Common myeloid progenitor, CD34-positive (primary cell): Measurements from ENCODE around the gene FGF18.
"Not testable (repeated sequence)": the region's sequence is repeated elsewhere in the genome, so short reads cannot be mapped to it uniquely, and the experiment has no call there.

Source experiments
- CTCF ChIA-PET: fragments of 350-600 bp; sonication (Branson Sonifier 250); formaldehyde crosslinking; loops from one replicate; lab custom pipeline; 2021; ENCODE audit warnings: antibody characterized with exemption; lab: Charles Lee
- POLR2A ChIA-PET: fragments of 350-600 bp; sonication (Branson Sonifier 250); formaldehyde crosslinking; loops from one replicate; lab custom pipeline; 2021; ENCODE audit warnings: antibody characterized with exemption; lab: Charles Lee
- DNase-seq, 3 donors: peaks; one replicate each; pipeline versions ENCODE4 v3.0.0 to v3.0.0-alpha.2; 2013
- H3K27ac ChIP-seq, 2 experiments: 1 replicate in 1 of 2; 2 replicates in 1 of 2; pipeline ENCODE4 v1.7.0; 2013; ENCODE audit warnings: inconsistent platforms in 2 of 2, low read length in 2 of 2, mild to moderate bottlenecking in 2 of 2, low read depth in 1 of 2, moderate library complexity in 1 of 2; ENCODE audit not compliant: severe bottlenecking in 2 of 2, insufficient read depth in 1 of 2, poor library complexity in 1 of 2
- H3K27me3 ChIP-seq, 5 experiments: replicated peaks in 2 of 5; 1 replicate in 3 of 5; 2 replicates in 2 of 5; pipeline versions ENCODE4 v1.6.1 to v1.7.0; 2013; ENCODE audit warnings: low read length in 4 of 5, mild to moderate bottlenecking in 2 of 5, moderate library complexity in 2 of 5, inconsistent platforms in 1 of 5; ENCODE audit not compliant: insufficient read depth in 5 of 5, control insufficient read depth in 4 of 5
- H3K36me3 ChIP-seq, 4 experiments: 1 replicate in 2 of 4; 2 replicates in 2 of 4; pipeline versions ENCODE4 v1.6.1 to v1.7.0; 2013; ENCODE audit warnings: low read length in 3 of 4, control low read depth in 1 of 4, mild to moderate bottlenecking in 1 of 4; ENCODE audit not compliant: control insufficient read depth in 4 of 4, insufficient read depth in 4 of 4
- H3K4me1 ChIP-seq, 4 experiments: 1 replicate in 3 of 4; 2 replicates in 1 of 4; pipeline versions ENCODE4 v1.6.1 to v1.7.1; 2013; ENCODE audit warnings: low read length in 3 of 4, mild to moderate bottlenecking in 3 of 4, control low read depth in 1 of 4, inconsistent platforms in 1 of 4, moderate library complexity in 1 of 4; ENCODE audit not compliant: control insufficient read depth in 4 of 4, insufficient read depth in 4 of 4; ENCODE audit errors: control extremely low read depth in 1 of 4
- H3K4me3 ChIP-seq, 7 experiments: 1 replicate in 4 of 7; 2 replicates in 3 of 7; pipeline versions ENCODE4 v1.5.1 to v1.7.0; 2013; ENCODE audit warnings: mild to moderate bottlenecking in 7 of 7, low read length in 6 of 7, moderate library complexity in 6 of 7, inconsistent platforms in 2 of 7, low read depth in 2 of 7, control low read depth in 1 of 7; ENCODE audit not compliant: insufficient read depth in 4 of 7, control insufficient read depth in 1 of 7; ENCODE audit errors: extremely low read depth in 1 of 7
- H3K9me3 ChIP-seq, 5 experiments: 1 replicate in 4 of 5; 2 replicates in 1 of 5; pipeline versions ENCODE4 v1.6.1 to v1.7.1; 2013; ENCODE audit warnings: low read length in 4 of 5, mild to moderate bottlenecking in 2 of 5, inconsistent platforms in 1 of 5, low read depth in 1 of 5, moderate library complexity in 1 of 5; ENCODE audit not compliant: control insufficient read depth in 4 of 5, insufficient read depth in 2 of 5; ENCODE audit errors: control extremely low read depth in 1 of 5
- WGBS: methylation state at CpG from one replicate; pipeline ENCODE4 v1.1.5; 2013; ENCODE audit not compliant: insufficient coverage; 5-methylcytosine and 5-hydroxymethylcytosine counted together

The FGF18 gene

DNA sequence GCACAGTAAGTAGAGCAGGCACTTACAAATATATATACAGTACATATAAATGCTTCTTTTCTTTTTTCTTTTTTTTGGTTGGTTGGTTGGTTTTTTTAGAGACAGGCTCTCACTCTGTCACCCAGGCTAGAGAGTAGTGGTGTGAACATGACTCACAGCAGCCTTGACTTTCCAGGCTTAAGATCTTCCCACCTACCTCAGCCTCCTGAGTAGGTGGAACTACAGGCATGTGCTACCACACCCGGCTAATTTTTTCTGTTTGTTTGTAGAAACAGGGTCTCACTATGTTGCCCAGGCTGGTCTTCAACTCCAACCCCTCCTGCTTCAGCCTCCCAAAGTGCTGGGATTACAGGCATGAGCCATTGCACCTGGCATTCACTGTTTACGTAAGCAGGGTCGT lies 34.4 kb upstream of the FGF18 start:
- 100% methylated on average over 1 of the region's 3 CpGs for WGBS
- POLR2A ChIA-PET, DNase-seq, H3K9me3 ChIP-seq, H3K4me3 ChIP-seq, CTCF ChIA-PET, H3K27me3 ChIP-seq, H3K27ac ChIP-seq: not testable (repeated sequence)
- Histone ChIP-seq H3K36me3 (peaks cover 0 to 13% (median 0%) of the 10 kb centered on the region in 4 experiments), H3K4me1 (peaks cover 10 to 28% (median 15%) of the 10 kb centered on the region in 4 experiments)

DNA sequence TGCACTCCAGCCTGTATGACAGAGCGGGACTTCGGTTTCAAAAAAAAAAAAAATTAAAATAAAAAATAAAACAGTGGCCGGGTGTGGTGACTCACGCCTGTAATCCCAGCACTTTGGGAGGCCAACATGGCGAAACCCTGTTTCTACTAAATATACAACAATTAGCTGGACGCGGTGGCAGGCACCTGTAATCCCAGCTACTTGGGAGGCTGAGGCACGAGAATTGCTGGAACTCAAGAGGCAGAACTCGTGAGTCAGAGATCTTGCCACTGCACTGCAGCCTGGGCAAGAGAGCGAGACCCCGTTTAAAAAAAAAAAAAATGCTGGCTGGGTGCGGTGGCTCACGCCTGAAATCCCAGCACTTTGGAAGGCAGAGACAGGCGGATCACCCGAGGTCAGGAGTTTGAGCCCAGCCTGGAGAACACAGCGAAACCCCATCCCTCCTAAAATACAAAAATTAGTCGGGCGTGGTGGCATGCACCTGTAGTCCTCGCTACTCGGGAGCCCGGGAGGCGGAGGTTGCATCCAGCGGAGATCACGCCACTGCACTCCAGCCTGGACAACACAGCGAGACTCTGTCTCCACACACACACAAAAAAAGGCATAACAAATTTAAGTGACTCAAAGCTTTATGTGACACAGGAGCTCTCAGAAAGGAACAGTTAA lies 33.3 kb upstream of the FGF18 start:
- peaks cover 20 to 39% (median 22%) of the 10 kb centered on the region in 4 experiments for H3K4me1 ChIP-seq
- no peak for DNase-seq
- CTCF ChIA-PET = interaction anchor here (1.0 to 1.2 kb wide), 2 partner anchors 9 to 15 kb away, joined by 3 read pairs; no protein-coding TSS in a partner anchor
- H3K27ac ChIP-seq = no peak overlapping the region
- over 99% methylated on average over 21 of the region's 25 CpGs for WGBS
- H3K27me3 ChIP-seq = no peaks in the 10 kb centered on the region
- POLR2A ChIA-PET = no interaction called here
- no peaks in the 10 kb centered on the region for H3K9me3 ChIP-seq
- peak overlapping the region in 4 of 7 experiments; percentile 83 to 97 (median 86) for H3K4me3 ChIP-seq
- peaks cover 0 to 25% (median 5%) of the 10 kb centered on the region in 4 experiments for H3K36me3 ChIP-seq

DNA sequence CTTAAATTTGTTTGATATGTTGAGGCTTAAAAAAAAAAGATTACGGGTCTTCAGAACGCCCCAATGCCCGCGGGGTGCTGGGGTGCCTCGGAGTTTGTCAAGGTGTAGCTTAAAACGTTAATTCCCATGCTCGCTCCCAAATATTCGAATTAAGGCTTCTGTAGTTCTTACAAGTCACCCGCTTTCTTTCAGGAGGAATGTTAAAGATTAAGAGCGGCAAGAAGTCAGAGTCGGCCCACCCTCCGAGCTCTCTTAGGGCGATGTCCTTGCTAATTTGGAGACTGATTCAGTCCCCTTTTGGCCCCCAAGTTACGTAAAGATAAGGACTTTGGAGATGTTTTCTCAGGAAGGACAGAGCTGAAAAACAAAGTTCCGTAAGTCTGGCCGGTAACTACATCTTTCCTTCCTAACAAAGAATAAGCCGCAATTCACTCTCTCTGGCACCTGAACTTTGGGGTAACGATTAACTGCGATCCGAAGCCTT lies 32.5 kb upstream of the FGF18 start:
- WGBS = 11% methylated on average over 19 of the region's 20 CpGs
- peaks cover 20 to 43% (median 24%) of the 10 kb centered on the region in 4 experiments for H3K4me1 ChIP-seq
- H3K27me3 ChIP-seq = no peaks in the 10 kb centered on the region
- ChIA-PET POLR2A (interaction anchor here (1.7 kb wide), 1 partner anchor 10 kb away, joined by 6 read pairs; no protein-coding TSS in a partner anchor), CTCF (interaction anchor here (1.0 to 1.2 kb wide), 2 partner anchors 10 to 16 kb away, joined by 3 read pairs; no protein-coding TSS in a partner anchor)
- H3K4me3 ChIP-seq = peak overlapping the region; percentile 73 to 97 (median 87)
- no peaks in the 10 kb centered on the region for H3K9me3 ChIP-seq
- H3K27ac ChIP-seq = peak overlapping the region; percentile 92 to 97
- DNase-seq = no peak
- H3K36me3 ChIP-seq = peaks cover 0 to 32% (median 10%) of the 10 kb centered on the region in 4 experiments

- H3K27ac ChIP-seq = peak within 1 kb of the TSS; percentile 92 to 97
- H3K36me3 ChIP-seq = peaks cover 0 to 38% (median 15%) of the 10 kb centered on the region in 4 experiments
- H3K4me1 ChIP-seq = peaks cover 20 to 43% (median 25%) of the 10 kb centered on the region in 4 experiments
- CTCF ChIA-PET = no interaction called here
- DNase-seq = peak; percentile 98 to 99 (median 99)
- no peaks in the 10 kb centered on the region for H3K27me3 ChIP-seq
- peak within 1 kb of the TSS; percentile 73 to 97 (median 87) for H3K4me3 ChIP-seq
- no peaks in the 10 kb centered on the region for H3K9me3 ChIP-seq
- under 1% methylated on average over 43 of the region's 56 CpGs for WGBS
- POLR2A ChIA-PET = interaction anchor here (1.1 to 1.7 kb wide), 3 partner anchors 9 to 692 kb away, joined by 3 to 6 read pairs (median 4); no protein-coding TSS in a partner anchor
Measured at GRCh38 chr5:171387345-171387969, 32.0 kb upstream of the FGF18 start, which contains the start of gene NPM1. NPM1 (plus strand) TSS chr5:171387849; CDS start chr5:171387949, 100 bp downstream.

DNA sequence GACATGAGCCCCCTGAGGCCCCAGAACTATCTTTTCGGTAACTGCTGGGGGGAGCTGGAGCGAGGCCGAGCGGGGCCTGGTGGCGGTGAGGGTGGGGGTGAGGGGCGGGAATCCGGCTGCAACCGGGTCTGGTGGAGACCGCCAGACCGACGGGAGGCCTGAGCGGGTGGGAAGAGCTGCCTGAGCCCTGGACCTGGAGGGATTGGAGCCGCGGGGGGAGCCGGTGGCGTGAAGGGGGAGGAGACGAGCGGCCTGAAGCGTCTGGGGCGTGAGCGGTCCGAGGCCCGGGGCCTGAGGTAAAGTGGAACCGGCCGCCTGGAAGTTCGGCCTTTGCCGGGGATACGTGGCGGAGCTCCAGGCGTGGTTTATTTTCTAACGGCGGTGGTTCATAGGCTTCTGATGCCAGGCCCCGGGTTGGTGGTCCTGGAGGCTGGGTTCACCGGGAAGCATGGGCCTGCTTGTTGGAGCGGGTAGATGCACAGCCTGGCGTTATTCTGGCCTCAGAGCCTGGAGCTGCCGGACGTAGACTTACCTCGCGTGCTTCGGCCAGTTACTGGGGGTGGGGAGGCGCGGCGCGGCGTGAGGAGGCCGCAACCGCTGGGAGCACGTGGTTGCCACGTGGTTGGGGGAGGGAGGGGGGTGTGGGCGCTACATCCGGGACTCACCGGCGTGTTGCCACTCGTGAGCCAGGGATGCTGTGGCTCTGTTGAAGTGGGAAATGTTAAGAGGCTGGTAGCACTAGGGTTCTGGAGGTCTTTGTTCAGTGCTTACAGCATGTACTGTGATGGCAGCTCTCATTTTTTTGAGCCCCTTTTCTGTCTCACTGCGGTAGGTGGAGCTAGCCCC lies 31.3 kb upstream of the FGF18 start:
- Histone ChIP-seq H3K36me3 (peaks cover 2 to 45% (median 21%) of the 10 kb centered on the region in 4 experiments), H3K4me3 (peak overlapping the region; percentile 42 to 97 (median 83)), H3K9me3 (no peaks in the 10 kb centered on the region), H3K27ac (peak overlapping the region; percentile 68 to 97), H3K27me3 (no peaks in the 10 kb centered on the region), H3K4me1 (peaks cover 20 to 43% (median 25%) of the 10 kb centered on the region in 4 experiments)
- ChIA-PET POLR2A (interaction anchor here (0.6 to 1.7 kb wide), 4 partner anchors 8 to 787 kb away, joined by 3 to 6 read pairs (median 4); no protein-coding TSS in a partner anchor), CTCF (interaction anchor here (0.7 kb wide), 1 partner anchor 13 kb away, joined by 3 read pairs; no protein-coding TSS in a partner anchor)
- peak; percentile 81 to 87 (median 85) for DNase-seq
- WGBS = 0% methylated on average over 29 of the region's 56 CpGs

DNA sequence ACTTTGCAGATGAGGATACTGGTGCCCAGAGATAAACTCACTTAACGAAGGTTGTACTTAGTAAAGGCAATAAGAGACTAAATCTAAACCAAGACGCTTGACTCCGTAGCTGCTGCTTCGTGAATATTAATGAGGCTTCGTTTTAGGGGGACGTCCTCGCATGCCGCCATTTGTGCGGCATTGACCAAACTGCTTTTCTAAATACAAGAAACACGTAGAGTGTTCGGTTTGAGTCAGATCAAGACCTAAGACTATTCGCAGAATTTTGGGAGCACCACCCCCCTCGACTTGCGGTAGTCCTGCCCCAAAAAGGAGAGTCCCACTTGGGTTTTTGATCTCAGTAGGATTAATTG lies 30.7 kb upstream of the FGF18 start:
- H3K36me3 ChIP-seq = peaks cover 2 to 51% (median 26%) of the 10 kb centered on the region in 4 experiments
- H3K27me3 ChIP-seq = no peaks in the 10 kb centered on the region
- peak overlapping the region in 6 of 7 experiments; percentile 72 to 97 (median 85) for H3K4me3 ChIP-seq
- 0% methylated on average over 13 of the region's 14 CpGs for WGBS
- H3K4me1 ChIP-seq = peaks cover 20 to 43% (median 25%) of the 10 kb centered on the region in 4 experiments
- peak overlapping the region in 1 of 2 experiments; percentile 97 for H3K27ac ChIP-seq
- no peaks in the 10 kb centered on the region for H3K9me3 ChIP-seq
- no peak for DNase-seq
- POLR2A ChIA-PET = interaction anchor here (0.6 to 1.2 kb wide), 3 partner anchors 17 to 786 kb away, joined by 3 to 4 read pairs (median 3); no protein-coding TSS in a partner anchor
- CTCF ChIA-PET = interaction anchor here (0.7 kb wide), 1 partner anchor 13 kb away, joined by 3 read pairs; no protein-coding TSS in a partner anchor
